ENCODE measurements around the gene C16orf82. TPM values are rescaled to one million over a fixed set of nuclear protein-coding genes. Genes with fewer than 3 reads are reported as not detected.

The C16orf82 gene
- total RNA-seq, 3 donors from 2014 or later (not counting 1 experiment from before 2014, with no cell fraction given) = not detected

- H3K27ac ChIP-seq (ENCODE audit: low read length) = no peak overlapping the region
- no peaks in the 10 kb centered on the region for H3K9me3 ChIP-seq (ENCODE audit: control insufficient read depth, insufficient read depth, low read length)
- Mint-ChIP-seq H3K4me1 (no peaks in the 10 kb centered on the region), H3K4me3 (no peak overlapping the region), H3K27ac (no peak overlapping the region), H3K9me3 (no peaks in the 10 kb centered on the region), H3K36me3 (no peaks in the 10 kb centered on the region), H3K27me3 (ENCODE audit: low read depth in 2 of 2) (peaks cover 20 to 26% of the 10 kb centered on the region in 2 donors)
- no peaks in the 10 kb centered on the region for H3K36me3 ChIP-seq (ENCODE audit: control insufficient read depth, insufficient read depth, low read length)
- H3K4me3 ChIP-seq (ENCODE audit: low read length) = no peak overlapping the region
- no peak for TF ChIP-seq CTCF (IDR thresholded peaks at IDR 0.05)
- H3K4me1 ChIP-seq (ENCODE audit: control insufficient read depth, insufficient read depth, low read length) = no peaks in the 10 kb centered on the region
- H3K27me3 ChIP-seq (ENCODE audit: control insufficient read depth, insufficient read depth, low read length) = no peaks in the 10 kb centered on the region
- no peak for ATAC-seq
- intact Hi-C loops (cut with micrococcal nuclease) = no loop called here
- WGBS (ENCODE audit: insufficient coverage) = 92% methylated on average over 9 of the region's 12 CpGs
- no peak for DNase-seq
These were observed 33.3 kb upstream of the C16orf82 start for GRCh38 chr16:27033281-27033979.

GRCh38 chr16:27040732-27041131 lies 26.0 kb upstream of the C16orf82 start:
- Mint-ChIP-seq H3K4me1 (no peaks in the 10 kb centered on the region), H3K9me3 (no peaks in the 10 kb centered on the region), H3K4me3 (no peak overlapping the region), H3K27ac (no peak overlapping the region), H3K27me3 (ENCODE audit: low read depth in 2 of 2) (peaks cover 17 to 29% of the 10 kb centered on the region in 2 donors), H3K36me3 (no peaks in the 10 kb centered on the region)
- H3K27ac ChIP-seq (ENCODE audit: low read length) = no peak overlapping the region
- WGBS (ENCODE audit: insufficient coverage) = 94% methylated on average over 22 of the region's 23 CpGs
- DNase-seq (no peak), ATAC-seq (no peak)
- H3K4me3 ChIP-seq (ENCODE audit: low read length) = no peak overlapping the region
- intact Hi-C loops (cut with micrococcal nuclease) = no loop called here
- TF ChIP-seq CTCF (IDR thresholded peaks at IDR 0.05) = no peak
- no peaks in the 10 kb centered on the region for H3K36me3 ChIP-seq (ENCODE audit: control insufficient read depth, insufficient read depth, low read length)
- H3K9me3 ChIP-seq (ENCODE audit: control insufficient read depth, insufficient read depth, low read length) = no peaks in the 10 kb centered on the region
- H3K27me3 ChIP-seq (ENCODE audit: control insufficient read depth, insufficient read depth, low read length) = no peaks in the 10 kb centered on the region
- no peaks in the 10 kb centered on the region for H3K4me1 ChIP-seq (ENCODE audit: control insufficient read depth, insufficient read depth, low read length)

- Mint-ChIP-seq H3K36me3 (no peaks in the 10 kb centered on the region), H3K4me3 (no peak overlapping the region), H3K9me3 (no peaks in the 10 kb centered on the region), H3K4me1 (no peaks in the 10 kb centered on the region), H3K27ac (no peak overlapping the region), H3K27me3 (ENCODE audit: low read depth in 2 of 2) (peaks cover 0 to 5% of the 10 kb centered on the region in 2 donors)
- intact Hi-C loops (cut with micrococcal nuclease) = no loop called here
- ATAC-seq = no peak
- no peak overlapping the region for H3K4me3 ChIP-seq (ENCODE audit: low read length)
- no peak overlapping the region for H3K27ac ChIP-seq (ENCODE audit: low read length)
- H3K36me3 ChIP-seq (ENCODE audit: control insufficient read depth, insufficient read depth, low read length) = no peaks in the 10 kb centered on the region
- H3K4me1 ChIP-seq (ENCODE audit: control insufficient read depth, insufficient read depth, low read length) = no peaks in the 10 kb centered on the region
- no peaks in the 10 kb centered on the region for H3K9me3 ChIP-seq (ENCODE audit: control insufficient read depth, insufficient read depth, low read length)
- no peak for TF ChIP-seq CTCF (IDR thresholded peaks at IDR 0.05)
- DNase-seq = no peak
- no peaks in the 10 kb centered on the region for H3K27me3 ChIP-seq (ENCODE audit: control insufficient read depth, insufficient read depth, low read length)
These were observed 19.7 kb upstream of the C16orf82 start for GRCh38 chr16:27046958-27047518.

GRCh38 chr16:27048316-27048715 lies 18.4 kb upstream of the C16orf82 start:
- H3K4me1 ChIP-seq (ENCODE audit: control insufficient read depth, insufficient read depth, low read length) = no peaks in the 10 kb centered on the region
- H3K9me3 ChIP-seq (ENCODE audit: control insufficient read depth, insufficient read depth, low read length) = no peaks in the 10 kb centered on the region
- Mint-ChIP-seq H3K27me3 (ENCODE audit: low read depth in 2 of 2) (peaks cover 6 to 9% of the 10 kb centered on the region in 2 donors), H3K4me3 (no peak overlapping the region), H3K27ac (no peak overlapping the region), H3K36me3 (no peaks in the 10 kb centered on the region), H3K9me3 (no peaks in the 10 kb centered on the region), H3K4me1 (no peaks in the 10 kb centered on the region)
- WGBS (ENCODE audit: insufficient coverage) = 83% methylated on average over 7 of the region's 7 CpGs
- no peaks in the 10 kb centered on the region for H3K27me3 ChIP-seq (ENCODE audit: control insufficient read depth, insufficient read depth, low read length)
- TF ChIP-seq CTCF (IDR thresholded peaks at IDR 0.05) = no peak
- H3K4me3 ChIP-seq (ENCODE audit: low read length) = no peak overlapping the region
- intact Hi-C loops (cut with micrococcal nuclease) = no loop called here
- H3K36me3 ChIP-seq (ENCODE audit: control insufficient read depth, insufficient read depth, low read length) = no peaks in the 10 kb centered on the region
- ATAC-seq = no peak
- H3K27ac ChIP-seq (ENCODE audit: low read length) = no peak overlapping the region
- DNase-seq = no peak
